ENCODE data around the gene SERPINA10.
"Not testable (repeated sequence)": the region's sequence is repeated elsewhere in the genome, so short reads cannot be mapped to it uniquely, and the experiment has no call there.

The SERPINA10 gene

GRCh38 chr14:94312481-94313246 lies 19.6 kb upstream of the SERPINA10 start:
- no peak for DNase-seq

- no peak for DNase-seq
Measured at GRCh38 chr14:94310248-94310647, 17.2 kb upstream of the SERPINA10 start.

GRCh38 chr14:94309721-94310120 lies 16.7 kb upstream of the SERPINA10 start:
- DNase-seq: no peak

- no peak for DNase-seq
Measured at GRCh38 chr14:94307410-94307992, 14.4 kb upstream of the SERPINA10 start.

GRCh38 chr14:94306047-94306978 lies 13.2 kb upstream of the SERPINA10 start:
- no peak for DNase-seq

GRCh38 chr14:94305620-94306019 lies 12.6 kb upstream of the SERPINA10 start:
- no peak for DNase-seq

GRCh38 chr14:94304243-94304642 lies 11.2 kb upstream of the SERPINA10 start:
- DNase-seq: no peak

- DNase-seq: no peak
Measured at GRCh38 chr14:94303111-94303510, 10.0 kb upstream of the SERPINA10 start.

GRCh38 chr14:94298130-94298529 lies 5.1 kb upstream of the SERPINA10 start:
- DNase-seq: no peak

- not testable (repeated sequence) for DNase-seq
Measured at GRCh38 chr14:94296181-94296545, 3.1 kb upstream of the SERPINA10 start.

GRCh38 chr14:94295360-94296180 lies 2.5 kb upstream of the SERPINA10 start:
- no peak for DNase-seq

GRCh38 chr14:94293578-94293924 lies 483 bp upstream of the SERPINA10 start:
- no peak for DNase-seq

GRCh38 chr14:94292526-94292871 lies 569 bp downstream of the SERPINA10 start:
- no peak for DNase-seq

- no peak for DNase-seq
Measured at GRCh38 chr14:94291906-94292525, 1.1 kb downstream of the SERPINA10 start.

- DNase-seq: no peak
Measured at GRCh38 chr14:94291159-94291905, 1.7 kb downstream of the SERPINA10 start.

GRCh38 chr14:94290197-94290596 lies 2.9 kb downstream of the SERPINA10 start:
- no peak for DNase-seq

GRCh38 chr14:94288610-94289465 lies 4.2 kb downstream of the SERPINA10 start:
- no peak for DNase-seq

- DNase-seq: no peak
Measured at GRCh38 chr14:94285158-94285557, 7.9 kb downstream of the SERPINA10 start.

- no peak for DNase-seq
Measured at GRCh38 chr14:94284221-94284620, 8.8 kb downstream of the SERPINA10 start.

- DNase-seq: no peak
Measured at GRCh38 chr14:94282991-94283723, 9.9 kb downstream of the SERPINA10 start.

All from NCI-H748 treated with DMSO at 0.1 percent for 48 hours (cell line).